Measurements from ENCODE around the gene PDE6H.

GRCh38 chr12:14938301-14938700 lies 34.5 kb upstream of the PDE6H start, which contains the start of gene ERP27:
- no peak for TF ChIP-seq CTCF (conservative IDR thresholded peaks at IDR 0.05 in 1 of 2, IDR thresholded peaks at IDR 0.05 in 1 of 2; ENCODE audit: low read depth in 1 of 2, low read length in 2 of 2)
- no peak for TF ChIP-seq EZH2 (IDR thresholded peaks at IDR 0.05; ENCODE audit: low read length, missing control alignments)
